OCI-LY7 (cell line): ENCODE data around the gene SIGLEC10.

Source experiments
- EZH2phosphoT487 ChIP-seq: fragments of 200-600 bp; sonication (generic); IDR thresholded peaks from 2 replicates; pipeline ENCODE4 v1.6.1; 2018; ENCODE audit warnings: low read depth, borderline replicate concordance, mild to moderate bottlenecking, mixed run types, antibody characterized with exemption, low read length, moderate library complexity, mixed read lengths
- TF ChIP-seq, protein P1 (sequence below): fragments of 200-600 bp; sonication (generic); conservative IDR thresholded peaks from 2 replicates; pipeline ENCODE4 v1.5.1; 2014; ENCODE audit warnings: mild to moderate bottlenecking, antibody characterized with exemption, low read length, moderate library complexity, mixed read lengths

- TF ChIP-seq, protein P1, sequence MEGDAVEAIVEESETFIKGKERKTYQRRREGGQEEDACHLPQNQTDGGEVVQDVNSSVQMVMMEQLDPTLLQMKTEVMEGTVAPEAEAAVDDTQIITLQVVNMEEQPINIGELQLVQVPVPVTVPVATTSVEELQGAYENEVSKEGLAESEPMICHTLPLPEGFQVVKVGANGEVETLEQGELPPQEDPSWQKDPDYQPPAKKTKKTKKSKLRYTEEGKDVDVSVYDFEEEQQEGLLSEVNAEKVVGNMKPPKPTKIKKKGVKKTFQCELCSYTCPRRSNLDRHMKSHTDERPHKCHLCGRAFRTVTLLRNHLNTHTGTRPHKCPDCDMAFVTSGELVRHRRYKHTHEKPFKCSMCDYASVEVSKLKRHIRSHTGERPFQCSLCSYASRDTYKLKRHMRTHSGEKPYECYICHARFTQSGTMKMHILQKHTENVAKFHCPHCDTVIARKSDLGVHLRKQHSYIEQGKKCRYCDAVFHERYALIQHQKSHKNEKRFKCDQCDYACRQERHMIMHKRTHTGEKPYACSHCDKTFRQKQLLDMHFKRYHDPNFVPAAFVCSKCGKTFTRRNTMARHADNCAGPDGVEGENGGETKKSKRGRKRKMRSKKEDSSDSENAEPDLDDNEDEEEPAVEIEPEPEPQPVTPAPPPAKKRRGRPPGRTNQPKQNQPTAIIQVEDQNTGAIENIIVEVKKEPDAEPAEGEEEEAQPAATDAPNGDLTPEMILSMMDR = no peak
- TF ChIP-seq EZH2phosphoT487 = no peak
Observed at GRCh38 chr19:51367565-51368365, 49.7 kb downstream of the SIGLEC10 start.
